OCI-LY3 (cell line): ENCODE measurements around the gene ARL4D.

ENCODE experiments used
- H2AFZ ChIP-seq: fragments of 200-600, 300-600 bp; shearing (Covaris generic); 2 replicates; pipeline ENCODE4 v1.6.0; 2014; ENCODE audit warnings: antibody characterized with exemption, low read depth, low read length
- H3K27ac ChIP-seq: fragments of 200-600, 300-600 bp; sonication (generic); 2 replicates; pipeline ENCODE4 v1.5.1; 2014; ENCODE audit warnings: mild to moderate bottlenecking, low read length, moderate library complexity, mixed read lengths
- H3K27me3 ChIP-seq: fragments of 200-600, 300-600 bp; sonication (generic); 2 replicates; pipeline ENCODE4 v1.6.1; 2014; ENCODE audit warnings: low read depth, low read length, mixed read lengths
- H3K36me3 ChIP-seq: fragments of 200-600, 300-600 bp; sonication (generic); replicated peaks from 2 replicates; pipeline ENCODE3; 2014; ENCODE audit warnings: low read depth, low read length, mixed read lengths
- H3K4me1 ChIP-seq: fragments of 300-600, 200-600 bp; sonication (generic); 2 replicates; pipeline ENCODE4 v1.6.1; 2014; ENCODE audit warnings: low read length, mixed read lengths
- H3K4me2 ChIP-seq: fragments of 200-600, 300-600 bp; sonication (generic); 2 replicates; pipeline ENCODE4 v1.6.1; 2014; ENCODE audit warnings: low read length, mixed read lengths
- H3K4me3 ChIP-seq: fragments of 300-600, 200-600 bp; sonication (generic); 2 replicates; pipeline ENCODE4 v1.5.1; 2014; ENCODE audit warnings: antibody characterized with exemption, mild to moderate bottlenecking, low read length, moderate library complexity
- H3K79me2 ChIP-seq: fragments of 300-600, 200-600 bp; shearing (Covaris generic); 2 replicates; pipeline ENCODE4 v1.6.1; 2014; ENCODE audit warnings: mild to moderate bottlenecking, low read length, mixed read lengths
- H3K9ac ChIP-seq: fragments of 300-600, 200-600 bp; shearing (Covaris generic); 2 replicates; pipeline ENCODE4 v1.6.0; 2014; ENCODE audit warnings: mild to moderate bottlenecking, low read length, moderate library complexity
- H3K9me3 ChIP-seq: fragments of 200-600, 300-600 bp; shearing (Covaris generic); 2 replicates; pipeline ENCODE4 v1.6.1; 2014; ENCODE audit warnings: low read length, mixed read lengths; ENCODE audit not compliant: insufficient read depth
- H4K20me1 ChIP-seq: fragments of 200-600, 300-600 bp; sonication (generic); 2 replicates; pipeline ENCODE4 v1.6.1; 2016; ENCODE audit warnings: low read length, mixed read lengths; ENCODE audit not compliant: insufficient read depth
- CTCF ChIP-seq: fragments of 200-600, 300-600 bp; sonication (generic); IDR thresholded peaks from 2 replicates; pipeline ENCODE4 v1.5.1; 2014; ENCODE audit warnings: antibody characterized with exemption, low read length, low read depth
- EZH2phosphoT487 ChIP-seq: fragments of 200-600 bp; shearing (Covaris generic); IDR thresholded peaks from 2 replicates; pipeline ENCODE4 v1.6.1; 2018; ENCODE audit warnings: antibody characterized with exemption, mixed run types, low read depth

The ARL4D gene

GRCh38 chr17:43352579-43353331, 46.0 kb upstream of the ARL4D start:
- H3K9me3 ChIP-seq: peaks cover 4% of the 10 kb centered on the region; the same call in 1 of the 2 replicates
- no peaks in the 10 kb centered on the region for H4K20me1 ChIP-seq
- H3K27me3 ChIP-seq: no peaks in the 10 kb centered on the region
- no peak overlapping the region for H3K27ac ChIP-seq
- TF ChIP-seq CTCF (no peak), EZH2phosphoT487 (no peak)
- H3K9ac ChIP-seq: no peak overlapping the region
- no peaks in the 10 kb centered on the region for H3K36me3 ChIP-seq
- no peak overlapping the region for H3K4me2 ChIP-seq
- no peak overlapping the region for H2AFZ ChIP-seq
- no peak overlapping the region for H3K4me3 ChIP-seq
- no peaks in the 10 kb centered on the region for H3K79me2 ChIP-seq
- no peaks in the 10 kb centered on the region for H3K4me1 ChIP-seq

GRCh38 chr17:43353393-43353792, 45.4 kb upstream of the ARL4D start:
- Histone ChIP-seq H2AFZ (no peak overlapping the region), H3K4me1 (no peaks in the 10 kb centered on the region), H3K27ac (no peak overlapping the region), H3K79me2 (no peaks in the 10 kb centered on the region), H3K9me3 (no peaks in the 10 kb centered on the region), H3K36me3 (no peaks in the 10 kb centered on the region), H3K4me2 (no peak overlapping the region), H4K20me1 (no peaks in the 10 kb centered on the region), H3K27me3 (no peaks in the 10 kb centered on the region), H3K4me3 (no peak overlapping the region), H3K9ac (no peak overlapping the region)
- TF ChIP-seq EZH2phosphoT487: no peak
- TF ChIP-seq CTCF: no peak

- Histone ChIP-seq H3K9ac (no peak overlapping the region), H2AFZ (no peak overlapping the region), H3K4me1 (0 out of 2 replicates have a peak, but pooled peaks cover under 1% of the 10 kb centered on the region), H3K4me2 (no peak overlapping the region), H3K27ac (no peak overlapping the region), H3K27me3 (no peaks in the 10 kb centered on the region), H3K36me3 (no peaks in the 10 kb centered on the region), H3K9me3 (no peaks in the 10 kb centered on the region), H3K4me3 (no peak overlapping the region), H3K79me2 (no peaks in the 10 kb centered on the region), H4K20me1 (no peaks in the 10 kb centered on the region)
- TF ChIP-seq CTCF (no peak), EZH2phosphoT487 (no peak)
These were observed 44.4 kb upstream of the ARL4D start for GRCh38 chr17:43354371-43354770.

GRCh38 chr17:43356450-43356849, 42.3 kb upstream of the ARL4D start:
- H3K9ac ChIP-seq: no peak overlapping the region
- no peak overlapping the region for H3K4me2 ChIP-seq
- H4K20me1 ChIP-seq: no peaks in the 10 kb centered on the region
- H3K27me3 ChIP-seq: no peaks in the 10 kb centered on the region
- no peak overlapping the region for H2AFZ ChIP-seq
- H3K27ac ChIP-seq: no peak overlapping the region
- H3K4me3 ChIP-seq: no peak overlapping the region
- H3K9me3 ChIP-seq: no peaks in the 10 kb centered on the region
- TF ChIP-seq EZH2phosphoT487: no peak
- no peak for TF ChIP-seq CTCF
- 0 out of 2 replicates have a peak, but pooled peaks cover 5% of the 10 kb centered on the region for H3K4me1 ChIP-seq
- H3K36me3 ChIP-seq: no peaks in the 10 kb centered on the region
- H3K79me2 ChIP-seq: no peaks in the 10 kb centered on the region
